Stimulated activated CD4-positive, alpha-beta T cell treated with anti-CD3 and anti-CD28 coated beads, Interleukin-2, amount 100 ng/mL, for 48 hours (primary cell): ENCODE results near the gene APBB2.
"Not testable (repeated sequence)": the region's sequence is repeated elsewhere in the genome, so short reads cannot be mapped to it uniquely, and the experiment has no call there.

ENCODE experiments used
- DNase-seq, 2 donors: peaks; one replicate each; pipeline ENCODE4 v3.0.0-alpha.2; 2020

APBB2 gene

GRCh38 chr4:41052287-41052686 is 162.1 kb downstream of the APBB2 start:
- no peak for DNase-seq

DNA sequence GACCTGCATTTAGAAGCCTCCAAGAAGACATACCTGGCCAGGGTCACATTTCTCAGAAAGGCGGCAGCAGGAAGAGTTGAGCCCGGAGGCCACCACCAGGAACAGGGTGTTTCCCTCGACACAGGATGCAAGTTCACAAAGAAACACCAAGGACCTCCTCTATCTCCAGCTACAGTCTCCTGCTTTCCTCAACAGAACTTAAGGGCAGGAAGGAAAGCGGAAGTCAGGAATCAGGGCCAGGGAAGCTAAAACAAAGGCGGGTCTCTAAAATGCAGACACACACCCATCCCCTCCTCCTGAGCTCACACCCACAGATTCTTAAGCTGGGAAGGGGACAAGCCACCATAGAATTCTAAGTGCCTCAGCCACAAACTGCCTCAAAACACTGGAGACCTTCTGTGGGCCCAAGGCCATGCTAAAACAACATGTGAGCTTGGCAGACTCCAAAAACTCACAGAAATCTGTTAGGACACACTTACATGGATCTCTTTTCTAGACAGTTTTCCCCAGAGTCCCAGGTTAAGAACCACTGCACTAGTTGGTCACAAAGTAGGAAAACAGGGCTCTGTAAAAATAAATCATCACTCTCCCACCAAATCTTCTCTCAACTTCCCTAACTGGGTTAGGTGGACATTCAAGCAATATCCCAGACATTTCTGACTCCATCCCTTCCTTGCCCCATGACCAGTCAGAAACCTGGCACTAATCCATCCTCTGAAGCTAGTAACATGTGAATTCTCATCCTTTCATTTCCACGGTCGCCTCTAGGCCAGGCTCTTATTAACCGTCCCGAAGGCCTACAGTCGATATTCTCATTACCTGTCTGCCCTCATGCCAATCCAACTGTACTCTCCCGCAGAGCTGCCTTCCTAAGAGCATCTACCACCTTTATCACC is 163.2 kb downstream of the APBB2 start:
- no peak for DNase-seq

GRCh38 chr4:41050116-41050515 is 164.2 kb downstream of the APBB2 start:
- no peak for DNase-seq

GRCh38 chr4:41049176-41049575 is 165.2 kb downstream of the APBB2 start:
- DNase-seq = not testable (repeated sequence)

DNA sequence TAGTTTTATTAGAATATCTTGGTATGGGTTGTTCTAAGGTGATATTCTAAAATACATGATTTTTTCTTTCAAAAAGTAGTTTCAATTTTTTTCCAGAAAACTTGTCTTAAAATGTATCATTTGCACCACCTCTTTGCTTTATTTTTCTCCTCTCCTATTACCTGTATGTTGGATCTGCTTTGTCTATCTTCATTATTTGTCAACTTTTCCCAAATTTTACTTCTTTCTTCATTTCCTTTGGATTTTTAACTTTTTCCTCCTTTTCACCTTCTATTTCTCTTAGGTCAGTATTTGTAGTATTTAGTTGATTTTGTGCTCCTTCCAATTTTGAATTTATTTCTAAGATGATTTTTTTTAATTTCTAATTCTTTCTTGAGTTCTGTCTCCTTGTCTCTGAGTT is 169.6 kb downstream of the APBB2 start:
- DNase-seq = no peak

- no peak for DNase-seq
Measured at GRCh38 chr4:41044165-41044564, 170.2 kb downstream of the APBB2 start.

DNA sequence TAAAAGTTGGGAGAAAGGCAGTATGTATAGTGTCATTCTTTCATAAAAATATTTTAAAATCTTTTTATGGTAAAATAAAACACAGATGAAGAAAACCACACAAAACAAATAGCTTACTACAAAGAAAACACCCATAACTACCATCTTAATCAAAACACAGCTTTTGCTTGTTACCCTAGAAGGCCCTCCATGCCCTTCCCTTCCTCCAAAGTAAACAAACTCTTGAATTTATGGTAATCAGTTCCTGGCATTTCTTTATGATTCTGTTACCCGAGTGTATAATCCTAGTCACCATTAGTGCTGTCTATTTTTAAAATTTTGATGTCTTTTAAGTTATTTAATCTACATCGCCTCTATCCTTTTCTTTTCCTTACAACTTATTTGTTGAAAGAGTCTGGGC is 170.9 kb downstream of the APBB2 start:
- no peak for DNase-seq

DNA sequence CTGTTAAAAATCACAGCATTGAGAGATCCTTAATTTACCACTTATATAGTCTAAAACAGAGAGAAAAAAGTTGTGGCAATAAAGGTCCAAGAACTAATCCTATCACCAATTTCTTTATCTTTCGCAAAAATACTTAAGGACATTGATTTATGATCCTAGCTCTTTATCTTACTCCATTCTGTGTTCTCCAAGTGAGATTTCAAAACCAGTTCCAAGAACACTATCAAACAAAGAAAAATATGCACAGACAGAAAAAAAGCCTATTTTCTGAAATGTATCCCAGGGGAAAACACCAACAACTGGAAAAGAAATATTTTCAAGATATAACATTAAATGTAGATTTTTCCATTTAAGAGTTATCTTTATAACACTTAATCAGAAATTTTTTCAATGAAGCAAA is 172.8 kb downstream of the APBB2 start:
- DNase-seq = no peak

GRCh38 chr4:41039317-41039716 is 175.0 kb downstream of the APBB2 start:
- no peak for DNase-seq

GRCh38 chr4:41038304-41038703 is 176.0 kb downstream of the APBB2 start:
- no peak for DNase-seq

GRCh38 chr4:41029098-41029497 is 185.2 kb downstream of the APBB2 start:
- DNase-seq = no peak

- no peak for DNase-seq
Measured at GRCh38 chr4:41028392-41029076, 185.8 kb downstream of the APBB2 start.

DNA sequence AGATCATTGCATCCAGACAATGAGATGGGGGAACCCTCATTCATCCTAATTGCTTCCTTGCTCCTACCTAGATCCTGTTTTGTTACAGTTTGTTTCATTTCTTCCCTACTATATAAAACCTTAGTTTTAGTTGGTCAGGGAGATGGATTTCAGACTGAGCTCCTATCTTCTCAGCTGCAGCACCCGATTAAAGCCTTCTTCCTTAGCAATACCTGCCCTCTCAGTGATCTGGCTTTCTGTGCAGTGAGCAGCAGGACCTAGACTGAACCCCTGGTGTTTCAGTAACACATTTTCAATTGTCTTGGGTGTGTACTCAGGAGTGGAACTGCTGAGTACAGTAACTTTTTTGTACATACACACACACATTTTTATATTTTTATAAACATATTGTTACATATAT is 187.4 kb downstream of the APBB2 start:
- no peak for DNase-seq

GRCh38 chr4:41025824-41026223 is 188.5 kb downstream of the APBB2 start:
- DNase-seq = no peak

DNA sequence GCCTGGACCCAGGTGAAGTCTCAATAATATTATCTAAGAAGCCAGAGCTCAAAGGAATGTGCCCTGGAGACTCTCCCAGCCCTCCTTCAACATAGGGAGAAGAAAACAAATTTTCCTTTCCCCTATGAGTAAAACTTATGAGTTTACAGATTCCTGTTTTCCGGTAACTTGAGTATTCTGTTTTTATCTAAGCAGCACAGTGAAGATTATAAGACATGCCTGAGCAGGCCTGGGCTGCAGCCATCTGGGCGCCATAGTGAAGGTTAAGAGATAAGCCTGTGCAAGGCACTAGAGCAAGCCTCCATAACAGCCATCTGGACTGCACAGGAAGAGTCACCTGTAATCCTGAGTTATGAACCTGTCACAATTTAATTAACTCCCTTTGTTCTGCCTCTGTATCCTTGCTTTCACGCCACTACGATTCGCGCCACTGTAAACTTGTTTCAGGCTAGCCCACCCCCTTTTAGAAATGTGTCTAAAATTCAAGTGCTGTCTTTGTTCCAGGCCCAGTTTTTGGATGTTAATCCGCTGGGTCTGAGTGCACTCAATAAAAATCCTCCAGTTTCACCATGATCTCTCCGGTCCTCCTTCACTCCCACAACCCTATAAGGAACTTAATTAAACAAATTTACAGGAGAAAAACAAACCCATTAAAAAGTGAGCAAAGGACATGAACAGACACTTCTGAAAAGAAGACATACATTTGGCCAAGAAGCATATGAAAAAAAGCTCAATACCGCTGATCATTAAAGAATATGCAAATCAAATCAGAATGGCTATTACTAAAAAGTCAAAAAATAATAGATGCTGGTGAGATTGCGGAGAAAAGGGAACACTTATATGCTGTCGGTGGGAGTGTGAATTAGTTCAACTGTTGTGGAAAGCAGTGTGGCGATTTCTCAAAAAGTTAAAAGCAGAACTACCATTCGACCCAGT is 189.5 kb downstream of the APBB2 start:
- no peak for DNase-seq

DNA sequence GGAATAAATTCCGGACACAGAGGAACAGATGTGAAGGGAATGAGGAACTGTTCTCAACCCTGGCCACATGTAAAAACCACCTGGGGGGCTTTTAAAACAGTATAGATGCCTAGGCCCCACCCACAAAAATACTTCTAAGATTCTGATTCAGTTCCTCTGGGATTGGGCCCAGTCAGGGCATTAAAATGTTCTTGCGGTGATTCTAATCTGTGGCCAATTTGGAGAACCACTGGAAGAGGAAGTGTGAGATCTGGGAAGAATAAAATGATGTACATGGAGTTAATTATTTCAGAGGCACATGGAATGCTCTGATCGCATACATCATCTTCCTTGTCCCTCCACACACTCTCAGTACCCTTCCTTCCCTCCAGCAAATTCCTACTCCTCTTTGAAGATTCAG is 192.2 kb downstream of the APBB2 start:
- no peak for DNase-seq

GRCh38 chr4:41015016-41015675 is 199.2 kb downstream of the APBB2 start:
- no peak for DNase-seq

- no peak for DNase-seq
Measured at GRCh38 chr4:41014158-41014557, 200.2 kb downstream of the APBB2 start.

DNA sequence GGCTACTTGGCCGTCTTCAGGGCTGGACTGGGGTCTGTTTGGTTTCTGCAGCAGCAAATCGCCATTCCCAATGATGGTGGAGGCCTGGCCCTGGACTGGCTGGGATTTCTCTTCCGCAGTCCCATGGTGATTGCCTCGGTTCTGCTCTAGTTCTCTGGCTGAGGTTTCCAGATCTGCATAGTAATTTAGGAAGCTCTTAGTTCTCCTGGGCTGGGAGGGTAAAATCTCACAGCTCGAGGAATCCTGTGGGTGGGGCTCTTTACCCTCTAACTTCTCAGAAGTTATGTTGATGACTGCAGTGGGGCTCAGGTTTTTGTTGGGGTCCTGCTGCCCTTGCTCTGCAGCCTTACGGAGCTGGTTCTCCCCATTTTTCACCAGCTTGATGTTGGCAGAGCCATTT is 200.6 kb downstream of the APBB2 start:
- no peak for DNase-seq

GRCh38 chr4:41012911-41013310 is 201.4 kb downstream of the APBB2 start:
- DNase-seq = no peak

- no peak for DNase-seq
Measured at GRCh38 chr4:41012293-41012692, 202.0 kb downstream of the APBB2 start.

- no peak for DNase-seq
Measured at GRCh38 chr4:41009411-41009810, 204.9 kb downstream of the APBB2 start.

DNA sequence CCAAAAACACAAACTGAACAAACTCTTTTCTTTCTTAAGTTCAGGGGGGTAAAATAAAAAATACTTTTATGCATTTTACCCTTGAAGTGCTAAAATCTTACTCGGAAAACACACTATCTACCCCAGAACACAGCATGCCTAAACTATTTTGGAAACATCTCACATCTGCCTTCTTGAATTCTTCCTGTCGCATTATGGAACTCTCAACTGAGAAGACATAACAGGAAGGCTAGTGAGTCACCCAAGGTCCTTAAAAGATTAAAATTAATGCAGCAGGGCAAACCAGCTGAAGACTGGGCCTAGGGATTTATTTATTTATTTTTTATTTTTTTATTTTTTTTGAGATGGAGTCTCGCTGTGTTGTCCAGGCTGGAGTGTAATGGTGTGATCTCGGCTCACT is 208.2 kb downstream of the APBB2 start:
- DNase-seq = no peak
